HepG2 (cell line): ENCODE measurements around the gene TUBB4B. TPM values are rescaled to one million over a fixed set of nuclear protein-coding genes. Genes with fewer than 3 reads are reported as not detected.

ENCODE experiments used
- EED ChIP-seq: sonication (generic); formaldehyde crosslinking; IDR thresholded peaks from 2 replicates; pipeline ENCODE4 v1.5.0; 2020; ENCODE audit warnings: mild to moderate bottlenecking, missing genetic modification reagents
- FOXA3 ChIP-seq: IDR thresholded peaks from 2 replicates; pipeline ENCODE4 v1.6.1; 2016; ENCODE audit warnings: missing genetic modification reagents, missing compliant biosample characterization
- FOXK1 ChIP-seq: sonication (generic); formaldehyde crosslinking; IDR thresholded peaks from 2 replicates; pipeline ENCODE4 v1.4.0; 2020; ENCODE audit warnings: low read depth, missing genetic modification reagents, borderline replicate concordance
- GFI1 ChIP-seq: sonication (generic); formaldehyde crosslinking; IDR thresholded peaks from 2 replicates; pipeline ENCODE4 v1.5.0; 2020; ENCODE audit warnings: missing genetic modification reagents, mild to moderate bottlenecking, borderline replicate concordance
- PRMT3 ChIP-seq: sonication (generic); formaldehyde crosslinking; IDR thresholded peaks from 2 replicates; pipeline ENCODE4 v1.8.1; 2022; ENCODE audit warnings: low read depth, mild to moderate bottlenecking, moderate library complexity, missing genetic modification reagents, borderline replicate concordance
- PRPF4 ChIP-seq: fragments of 200-400 bp; formaldehyde crosslinking; IDR thresholded peaks from 2 replicates; pipeline ENCODE4 v1.6.1; 2016; ENCODE audit warnings: low read length, low read depth; ENCODE audit not compliant: poor library complexity, severe bottlenecking
- RERE ChIP-seq: IDR thresholded peaks from 2 replicates; pipeline ENCODE4 v1.6.1; 2016; ENCODE audit warnings: low read depth, missing genetic modification reagents, missing compliant biosample characterization
- SP140L ChIP-seq: sonication (generic); formaldehyde crosslinking; IDR thresholded peaks from 2 replicates; pipeline ENCODE4 v1.4.0; 2020; ENCODE audit warnings: missing genetic modification reagents, borderline replicate concordance
- SP5 ChIP-seq: IDR thresholded peaks from 2 replicates; pipeline ENCODE4 v1.6.1; 2016; ENCODE audit warnings: low read depth, borderline replicate concordance
- STAG1 ChIP-seq: sonication (generic); formaldehyde crosslinking; IDR thresholded peaks from 2 replicates; pipeline ENCODE4 v1.4.0; 2020; ENCODE audit warnings: missing genetic modification reagents
- ZFP82 ChIP-seq: sonication (generic); formaldehyde crosslinking; IDR thresholded peaks from 2 replicates; pipeline ENCODE4 v1.5.1; 2020; ENCODE audit warnings: mild to moderate bottlenecking, missing genetic modification reagents, borderline replicate concordance
- ZNF121 ChIP-seq: sonication (generic); formaldehyde crosslinking; IDR thresholded peaks from 2 replicates; pipeline ENCODE4 v1.5.0; 2020; ENCODE audit warnings: mild to moderate bottlenecking, missing genetic modification reagents
- ZNF280D ChIP-seq: sonication (generic); formaldehyde crosslinking; IDR thresholded peaks from 2 replicates; pipeline ENCODE4 v1.5.1; 2020; ENCODE audit warnings: mild to moderate bottlenecking, missing genetic modification reagents
- ZNF564 ChIP-seq: sonication (generic); formaldehyde crosslinking; IDR thresholded peaks from 2 replicates; pipeline ENCODE4 v1.8.1; 2023; ENCODE audit warnings: mild to moderate bottlenecking, missing genetic modification reagents
- ZNF598 ChIP-seq: sonication (generic); formaldehyde crosslinking; IDR thresholded peaks from 2 replicates; pipeline ENCODE4 v1.5.1; 2020; ENCODE audit warnings: mild to moderate bottlenecking, missing genetic modification reagents, borderline replicate concordance
- polyA plus RNA-seq, 8 experiments: library from polyadenylated mRNA; depleted of rRNA in 3 of 8; stranded (reverse) in 7 of 8; unstranded in 1 of 8; fragments of >200 nt; fragmentation: Illumina TruSeq in 4 of 8; extraction: Trizol in 4 of 8; gene quantifications; 2 replicates each; pipeline versions ENCODE4 v1.2.1 to v1.2.3, GENCODE V29; 2011 to 2016; ENCODE audit warnings: low read depth in 4 of 8, missing spikeins in 1 of 8, mixed read lengths in 1 of 8; ENCODE audit not compliant: insufficient read depth in 1 of 8
- total RNA-seq, 5 experiments: library from RNA; depleted of rRNA; stranded (reverse); fragments of >200 nt; fragmentation: Illumina TruSeq; extraction: Trizol; gene quantifications; 2 replicates each; pipeline ENCODE4 v1.2.3, GENCODE V29; 2016; ENCODE audit warnings: low read depth in 1 of 5
- TF ChIP-seq, protein P1 (sequence below): sonication (generic); formaldehyde crosslinking; IDR thresholded peaks from 2 replicates; pipeline ENCODE4 v1.4.0; 2020; ENCODE audit warnings: mild to moderate bottlenecking, missing genetic modification reagents
- TF ChIP-seq, protein P2 (sequence below): IDR thresholded peaks from 2 replicates; pipeline ENCODE4 v1.6.1; 2018; ENCODE audit warnings: missing genetic modification reagents

Gene TUBB4B
- total and polyA plus RNA-seq, 2 of the 13 experiments (the other 11 are each of a cell fraction or from before 2014, with no cell fraction given): 182 to 412 TPM

- TF ChIP-seq EED (CRISPR knock-in tag) (no peak), ZNF121 (CRISPR knock-in tag) (no peak), ZFP82 (CRISPR knock-in tag) (peak; percentile 75), PRPF4 (no peak), FOXA3 (peak; percentile 34; the same call in 1 of the 2 replicates), SP5 (peak; percentile 28; the same call in 1 of the 2 replicates), SP140L (no peak), ZNF280D (CRISPR knock-in tag) (no peak), ZNF564 (CRISPR knock-in tag) (peak; percentile 47; the same call in 1 of the 2 replicates), PRMT3 (CRISPR knock-in tag) (no peak), STAG1 (CRISPR knock-in tag) (no peak; the same call in none of the 2 replicates), ZNF598 (no peak), RERE (no peak), GFI1 (CRISPR knock-in tag) (no peak), FOXK1 (CRISPR knock-in tag) (no peak)
- TF ChIP-seq, protein P1, sequence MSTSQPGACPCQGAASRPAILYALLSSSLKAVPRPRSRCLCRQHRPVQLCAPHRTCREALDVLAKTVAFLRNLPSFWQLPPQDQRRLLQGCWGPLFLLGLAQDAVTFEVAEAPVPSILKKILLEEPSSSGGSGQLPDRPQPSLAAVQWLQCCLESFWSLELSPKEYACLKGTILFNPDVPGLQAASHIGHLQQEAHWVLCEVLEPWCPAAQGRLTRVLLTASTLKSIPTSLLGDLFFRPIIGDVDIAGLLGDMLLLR: no peak
- TF ChIP-seq, protein P2, sequence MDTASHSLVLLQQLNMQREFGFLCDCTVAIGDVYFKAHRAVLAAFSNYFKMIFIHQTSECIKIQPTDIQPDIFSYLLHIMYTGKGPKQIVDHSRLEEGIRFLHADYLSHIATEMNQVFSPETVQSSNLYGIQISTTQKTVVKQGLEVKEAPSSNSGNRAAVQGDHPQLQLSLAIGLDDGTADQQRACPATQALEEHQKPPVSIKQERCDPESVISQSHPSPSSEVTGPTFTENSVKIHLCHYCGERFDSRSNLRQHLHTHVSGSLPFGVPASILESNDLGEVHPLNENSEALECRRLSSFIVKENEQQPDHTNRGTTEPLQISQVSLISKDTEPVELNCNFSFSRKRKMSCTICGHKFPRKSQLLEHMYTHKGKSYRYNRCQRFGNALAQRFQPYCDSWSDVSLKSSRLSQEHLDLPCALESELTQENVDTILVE: no peak
Measured at GRCh38 chr9:137235424-137236237, 5.5 kb upstream of the TUBB4B start (continued).
